SK-N-SH treated with all-trans-retinoic acid at 6 μM for 48 hours (cell line): ENCODE measurements around the gene QRSL1.

ENCODE experiments used
- ARNTL ChIP-seq: fragments of 450-650 bp; formaldehyde crosslinking; IDR thresholded peaks from 2 replicates; pipeline ENCODE4 v1.5.0; 2020; ENCODE audit warnings: low read depth, mild to moderate bottlenecking, moderate library complexity, borderline replicate concordance
- BACH2 ChIP-seq: fragments of 250-450 bp; sonication (Bioruptor Pico); IDR thresholded peaks from 2 replicates; pipeline ENCODE4 v1.9.0; 2021; ENCODE audit warnings: mild to moderate bottlenecking, borderline replicate concordance
- CREB5 ChIP-seq: fragments of 250-450 bp; sonication (Bioruptor Pico); IDR thresholded peaks from 2 replicates; pipeline ENCODE4 v1.5.1; 2020; ENCODE audit warnings: low read depth, mild to moderate bottlenecking, moderate library complexity
- ESRRG ChIP-seq: fragments of 250-450 bp; sonication (Bioruptor Pico); IDR thresholded peaks from 2 replicates; pipeline ENCODE4 v1.6.1; 2021; ENCODE audit warnings: mild to moderate bottlenecking
- PATZ1 ChIP-seq: fragments of 250-450 bp; sonication (Bioruptor Pico); IDR thresholded peaks from 2 replicates; pipeline ENCODE4 v1.8.0; 2020; ENCODE audit warnings: mild to moderate bottlenecking, moderate library complexity, borderline replicate concordance
- POU6F1 ChIP-seq: fragments of 250-450 bp; sonication (Bioruptor Pico); IDR thresholded peaks from 2 replicates; pipeline ENCODE4 v1.8.0; 2021; ENCODE audit warnings: low read depth, mild to moderate bottlenecking, moderate library complexity, borderline replicate concordance
- RARB ChIP-seq: fragments of 250-450 bp; sonication (Bioruptor Pico); IDR thresholded peaks from 2 replicates; pipeline ENCODE4 v1.8.0; 2021; ENCODE audit warnings: mild to moderate bottlenecking, moderate library complexity
- SNAI2 ChIP-seq: fragments of 250-450 bp; sonication (Bioruptor Pico); IDR thresholded peaks from 2 replicates; pipeline ENCODE4 v1.5.0; 2020; ENCODE audit warnings: mild to moderate bottlenecking, moderate library complexity
- TCF4 ChIP-seq: fragments of 250-450 bp; sonication (Bioruptor Pico); IDR thresholded peaks from 2 replicates; pipeline ENCODE4 v1.8.0; 2021; ENCODE audit warnings: mild to moderate bottlenecking, moderate library complexity, borderline replicate concordance
- TOX ChIP-seq: fragments of 250-450 bp; sonication (Bioruptor Pico); IDR thresholded peaks from 2 replicates; pipeline ENCODE4 v1.8.0; 2021; ENCODE audit warnings: mild to moderate bottlenecking, moderate library complexity, borderline replicate concordance
- ZC3H10 ChIP-seq: fragments of 250-450 bp; sonication (Bioruptor Pico); IDR thresholded peaks from 2 replicates; pipeline ENCODE4 v1.5.1; 2021; ENCODE audit warnings: mild to moderate bottlenecking, moderate library complexity
- ZFP3 ChIP-seq: fragments of 250-450 bp; sonication (Bioruptor Pico); IDR thresholded peaks from 2 replicates; pipeline ENCODE4 v1.5.0; 2020; ENCODE audit warnings: mild to moderate bottlenecking, moderate library complexity
- ZNF70 ChIP-seq: fragments of 450-650 bp; formaldehyde crosslinking; IDR thresholded peaks from 2 replicates; pipeline ENCODE4 v1.5.0; 2020; ENCODE audit warnings: mild to moderate bottlenecking, moderate library complexity
- ZNF8 ChIP-seq: fragments of 450-650 bp; formaldehyde crosslinking; IDR thresholded peaks from 2 replicates; pipeline ENCODE4 v1.5.0; 2020; ENCODE audit warnings: mild to moderate bottlenecking, moderate library complexity

- no peak for TF ChIP-seq BACH2 (CRISPR knock-in tag)
- no peak for TF ChIP-seq ARNTL (CRISPR knock-in tag)
- no peak for TF ChIP-seq TCF4 (CRISPR knock-in tag)
- no peak for TF ChIP-seq RARB (CRISPR knock-in tag)
- TF ChIP-seq ZFP3, result no peak
- no peak for TF ChIP-seq SNAI2
- TF ChIP-seq ZNF8 (CRISPR knock-in tag), result no peak
- TF ChIP-seq PATZ1, result no peak
- no peak for TF ChIP-seq ZC3H10 (CRISPR knock-in tag)
- TF ChIP-seq CREB5 (CRISPR knock-in tag), result no peak
- TF ChIP-seq ZNF70 (CRISPR knock-in tag), result no peak
- TF ChIP-seq TOX (CRISPR knock-in tag), result no peak
- no peak for TF ChIP-seq POU6F1 (CRISPR knock-in tag)
- TF ChIP-seq ESRRG (CRISPR knock-in tag), result no peak
Measured at GRCh38 chr6:106710580-106710979, 81.2 kb downstream of the QRSL1 start.
